Hematopoietic multipotent progenitor cell (in vitro differentiated cells): ENCODE results near the gene OMA1. TPM values are rescaled to one million over a fixed set of nuclear protein-coding genes. Genes with fewer than 3 reads are reported as not detected.
"Not testable (repeated sequence)": the region's sequence is repeated elsewhere in the genome, so short reads cannot be mapped to it uniquely, and the experiment has no call there.

Experiments used
- DNase-seq, 3 donors: peaks; one replicate each; pipeline ENCODE4 v3.0.0-alpha.2; 2011 to 2015; ENCODE audit warnings: low read depth in 2 of 3, low spot score in 2 of 3
- total RNA-seq: library from RNA; depleted of rRNA; stranded (reverse); fragments of >200 nt; gene quantifications from one replicate; pipeline ENCODE4 v1.2.3, GENCODE V29; 2012

Gene OMA1
- total RNA-seq, result 17.5 TPM

- peak; percentile 94 to 97 (median 97) for DNase-seq
Observed at GRCh38 chr1:58546520-58547308, at the start of gene OMA1. TSS of gene OMA1 (minus strand) at chr1:58546726. CDS start at chr1:58539294, 7,432 bp downstream.

- no peak for DNase-seq
Observed at GRCh38 chr1:58594546-58594945, 48.0 kb upstream of the OMA1 start.

GRCh38 chr1:58592522-58593134, 46.1 kb upstream of the OMA1 start:
- no peak for DNase-seq

GRCh38 chr1:58591806-58592205, 45.3 kb upstream of the OMA1 start:
- no peak for DNase-seq

- no peak for DNase-seq
Observed at GRCh38 chr1:58590019-58590418, 43.5 kb upstream of the OMA1 start.

GRCh38 chr1:58588396-58588795, 41.9 kb upstream of the OMA1 start:
- DNase-seq, result no peak

- DNase-seq, result no peak
Observed at GRCh38 chr1:58587667-58588066, 41.1 kb upstream of the OMA1 start.

GRCh38 chr1:58586271-58586670, 39.7 kb upstream of the OMA1 start:
- no peak for DNase-seq

GRCh38 chr1:58585581-58586151, 39.1 kb upstream of the OMA1 start:
- peak in 1 of 3 donors; percentile 32 for DNase-seq

- DNase-seq, result no peak
Observed at GRCh38 chr1:58585166-58585565, 38.6 kb upstream of the OMA1 start.

- DNase-seq, result no peak
Observed at GRCh38 chr1:58584082-58584895, 37.8 kb upstream of the OMA1 start.

- DNase-seq, result peak in 1 of 3 donors; percentile 71
Observed at GRCh38 chr1:58583496-58583895, 37.0 kb upstream of the OMA1 start.

- not testable (repeated sequence) for DNase-seq
Observed at GRCh38 chr1:58582143-58582542, 35.6 kb upstream of the OMA1 start.

GRCh38 chr1:58581641-58582040, 35.1 kb upstream of the OMA1 start:
- no peak for DNase-seq

- DNase-seq, result no peak
Observed at GRCh38 chr1:58580186-58580585, 33.7 kb upstream of the OMA1 start.

- peak in 2 of 3 donors; percentile 52 to 68 for DNase-seq
Observed at GRCh38 chr1:58577654-58578030, 31.1 kb upstream of the OMA1 start.

- DNase-seq, result no peak
Observed at GRCh38 chr1:58576727-58577653, 30.5 kb upstream of the OMA1 start, which contains the start of gene TACSTD2. TSS of gene TACSTD2 (minus strand) at chr1:58577252. CDS start at chr1:58577156, 96 bp downstream.

GRCh38 chr1:58576325-58576726, 29.8 kb upstream of the OMA1 start:
- DNase-seq, result no peak

GRCh38 chr1:58575551-58576324, 29.2 kb upstream of the OMA1 start:
- DNase-seq, result no peak
